Measurements from ENCODE around the gene MAD1L1. TPM values are rescaled to one million over a fixed set of nuclear protein-coding genes. Genes with fewer than 3 reads are reported as not detected.

The MAD1L1 gene
- total and polyA plus RNA-seq, 2 of the 13 experiments (the other 11 are each of a cell fraction or from before 2014, with no cell fraction given) = 17.4 to 64.7 TPM

- TF ChIP-seq, protein P1, sequence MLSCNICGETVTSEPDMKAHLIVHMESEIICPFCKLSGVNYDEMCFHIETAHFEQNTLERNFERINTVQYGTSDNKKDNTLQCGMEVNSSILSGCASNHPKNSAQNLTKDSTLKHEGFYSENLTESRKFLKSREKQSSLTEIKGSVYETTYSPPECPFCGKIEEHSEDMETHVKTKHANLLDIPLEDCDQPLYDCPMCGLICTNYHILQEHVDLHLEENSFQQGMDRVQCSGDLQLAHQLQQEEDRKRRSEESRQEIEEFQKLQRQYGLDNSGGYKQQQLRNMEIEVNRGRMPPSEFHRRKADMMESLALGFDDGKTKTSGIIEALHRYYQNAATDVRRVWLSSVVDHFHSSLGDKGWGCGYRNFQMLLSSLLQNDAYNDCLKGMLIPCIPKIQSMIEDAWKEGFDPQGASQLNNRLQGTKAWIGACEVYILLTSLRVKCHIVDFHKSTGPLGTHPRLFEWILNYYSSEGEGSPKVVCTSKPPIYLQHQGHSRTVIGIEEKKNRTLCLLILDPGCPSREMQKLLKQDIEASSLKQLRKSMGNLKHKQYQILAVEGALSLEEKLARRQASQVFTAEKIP (CRISPR knock-in tag; IDR thresholded peaks at IDR 0.05; ENCODE audit: borderline replicate concordance) = no peak
- TF ChIP-seq ZFP37 (CRISPR knock-in tag; IDR thresholded peaks at IDR 0.05; ENCODE audit: borderline replicate concordance) (no peak), SP5 (CRISPR knock-in tag; IDR thresholded peaks at IDR 0.05; ENCODE audit: borderline replicate concordance, low read depth) (no peak), FOXK2 (IDR thresholded peaks at IDR 0.05) (no peak), THAP11 (CRISPR knock-in tag; IDR thresholded peaks at IDR 0.05) (0 out of 2 replicates have a peak, but pooled peaks have one; percentile 11), GLI4 (CRISPR knock-in tag; IDR thresholded peaks at IDR 0.05; ENCODE audit: borderline replicate concordance) (no peak), FOSL1 (CRISPR knock-in tag; IDR thresholded peaks at IDR 0.05; ENCODE audit: borderline replicate concordance) (no peak), NFE2L1 (CRISPR knock-in tag; IDR thresholded peaks at IDR 0.05; ENCODE audit: borderline replicate concordance) (no peak), DPF2 (CRISPR knock-in tag; IDR thresholded peaks at IDR 0.05; ENCODE audit: borderline replicate concordance, low read depth) (no peak), SOX13 (IDR thresholded peaks at IDR 0.05) (no peak), SOX13 (CRISPR knock-in tag; conservative IDR thresholded peaks at IDR 0.05 in 1 of 2, IDR thresholded peaks at IDR 0.05 in 1 of 2) (peak in 1 of 2 experiments; percentile 35; a peak in 2 of 4 replicates), HDAC6 (IDR thresholded peaks at IDR 0.05; ENCODE audit: low read depth, low read length) (no peak), ZNF292 (CRISPR knock-in tag; IDR thresholded peaks at IDR 0.05; ENCODE audit: borderline replicate concordance, low read depth) (peak; percentile 67; the same call in 1 of the 2 replicates), ZNF10 (CRISPR knock-in tag; IDR thresholded peaks at IDR 0.05; ENCODE audit: borderline replicate concordance, low read depth) (no peak), ZBTB42 (CRISPR knock-in tag; IDR thresholded peaks at IDR 0.05) (no peak), TCF7 (IDR thresholded peaks at IDR 0.05; ENCODE audit: low read depth) (no peak), REPIN1 (CRISPR knock-in tag; IDR thresholded peaks at IDR 0.05; ENCODE audit: borderline replicate concordance, low read depth) (no peak), KLF16 (CRISPR knock-in tag; IDR thresholded peaks at IDR 0.05) (no peak), ZNF24 (IDR thresholded peaks at IDR 0.05) (no peak), HES4 (CRISPR knock-in tag; IDR thresholded peaks at IDR 0.05; ENCODE audit: borderline replicate concordance) (peak; percentile 32; the same call in 1 of the 2 replicates), MXD4 (CRISPR knock-in tag; IDR thresholded peaks at IDR 0.05) (peak; percentile 56), ZNF441 (CRISPR knock-in tag; IDR thresholded peaks at IDR 0.05; ENCODE audit: borderline replicate concordance) (peak; percentile 56; the same call in 1 of the 2 replicates), PCBP1 (IDR thresholded peaks at IDR 0.05; ENCODE audit: borderline replicate concordance, low read depth, low read length) (no peak), ARNT (IDR thresholded peaks at IDR 0.05) (no peak), ZNF496 (CRISPR knock-in tag; IDR thresholded peaks at IDR 0.05; ENCODE audit: insufficient replicate concordance) (no peak)
- TF ChIP-seq, protein P2, sequence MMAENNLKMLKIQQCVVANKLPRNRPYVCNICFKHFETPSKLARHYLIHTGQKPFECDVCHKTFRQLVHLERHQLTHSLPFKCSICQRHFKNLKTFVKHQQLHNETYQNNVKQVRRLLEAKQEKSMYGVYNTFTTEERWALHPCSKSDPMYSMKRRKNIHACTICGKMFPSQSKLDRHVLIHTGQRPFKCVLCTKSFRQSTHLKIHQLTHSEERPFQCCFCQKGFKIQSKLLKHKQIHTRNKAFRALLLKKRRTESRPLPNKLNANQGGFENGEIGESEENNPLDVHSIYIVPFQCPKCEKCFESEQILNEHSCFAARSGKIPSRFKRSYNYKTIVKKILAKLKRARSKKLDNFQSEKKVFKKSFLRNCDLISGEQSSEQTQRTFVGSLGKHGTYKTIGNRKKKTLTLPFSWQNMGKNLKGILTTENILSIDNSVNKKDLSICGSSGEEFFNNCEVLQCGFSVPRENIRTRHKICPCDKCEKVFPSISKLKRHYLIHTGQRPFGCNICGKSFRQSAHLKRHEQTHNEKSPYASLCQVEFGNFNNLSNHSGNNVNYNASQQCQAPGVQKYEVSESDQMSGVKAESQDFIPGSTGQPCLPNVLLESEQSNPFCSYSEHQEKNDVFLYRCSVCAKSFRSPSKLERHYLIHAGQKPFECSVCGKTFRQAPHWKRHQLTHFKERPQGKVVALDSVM (CRISPR knock-in tag; IDR thresholded peaks at IDR 0.05) = peak; percentile 86
- TF ChIP-seq, protein P3, sequence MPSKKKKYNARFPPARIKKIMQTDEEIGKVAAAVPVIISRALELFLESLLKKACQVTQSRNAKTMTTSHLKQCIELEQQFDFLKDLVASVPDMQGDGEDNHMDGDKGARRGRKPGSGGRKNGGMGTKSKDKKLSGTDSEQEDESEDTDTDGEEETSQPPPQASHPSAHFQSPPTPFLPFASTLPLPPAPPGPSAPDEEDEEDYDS (CRISPR knock-in tag; IDR thresholded peaks at IDR 0.05) = no peak; the same call in 1 of the 2 replicates
Observed at GRCh38 chr7:1842321-1843221, 390.2 kb downstream of the MAD1L1 start (continued).

All from HepG2 (cell line).